HepG2 (cell line): ENCODE results near the gene PTPRO. TPM values are rescaled to one million over a fixed set of nuclear protein-coding genes. Genes with fewer than 3 reads are reported as not detected.

Experiments
- ATAC-seq: fragments of 200-7000 bp; cut with Tn5 transposase; 3 replicates; pipeline ENCODE4 v1.9.1; 2020; ENCODE audit warnings: mild to moderate bottlenecking, moderate library complexity
- BruUV-seq: library from RNA; stranded (reverse); fragments of 400-500 nt; replicated peaks from 2 replicates; lab custom pipeline; 2021; lab: Mats Ljungman, UMichigan
- CTCF ChIA-PET: fragments of 300-600 bp; formaldehyde crosslinking; extraction: SDS; loops from one replicate; lab custom pipeline; 2021; ENCODE audit warnings: low total read pairs, inconsistent platforms, low intra/inter-chr PET ratio; lab: Yijun Ruan, JAX
- POLR2A ChIA-PET: fragments of 350-600 bp; sonication (Branson Sonifier 250); formaldehyde crosslinking; loops from one replicate; lab custom pipeline; 2020; ENCODE audit warnings: antibody characterized with exemption, inconsistent platforms; lab: Yijun Ruan, JAX
- DNase-seq: peaks from one replicate; pipeline ENCODE4 v3.0.0-alpha.2; 2015; ENCODE audit warnings: low spot score
- FAIRE-seq: peaks from 3 replicates; lab custom pipeline; 2011; peaks lifted over from hg19 to GRCh38; lab: Jason Lieb, UNC
- H2AFZ ChIP-seq: one replicate; pipeline ENCODE4 v1.6.1; 2011; ENCODE audit warnings: low read length, inconsistent platforms
- H3K27ac ChIP-seq: fragments of 300-600 bp; 3 replicates; pipeline ENCODE4 v1.8.0; 2011; ENCODE audit warnings: mixed run types, mild to moderate bottlenecking, mixed read lengths, low read length, inconsistent platforms; ENCODE audit not compliant: insufficient read depth; ENCODE audit errors: extremely low read length
- H3K27me3 ChIP-seq, 2 experiments: fragments of 200-600 bp in 1 of 2; 2 replicates in 1 of 2; 3 replicates in 1 of 2; pipeline versions ENCODE4 v1.6.0 to v1.8.0; 2011; ENCODE audit warnings: low read length in 2 of 2, mild to moderate bottlenecking in 2 of 2, moderate library complexity in 2 of 2, inconsistent platforms in 1 of 2; ENCODE audit not compliant: insufficient read depth in 2 of 2, control insufficient read depth in 1 of 2
- H3K36me3 ChIP-seq, 2 experiments: fragments of 200-600 bp in 1 of 2; replicated peaks in 1 of 2; 2 replicates in 1 of 2; 3 replicates in 1 of 2; pipeline versions ENCODE4 v1.5.1 to v1.8.0; 2011; ENCODE audit warnings: low read length in 2 of 2, inconsistent platforms in 1 of 2; ENCODE audit not compliant: insufficient read depth in 2 of 2, control insufficient read depth in 1 of 2
- H3K4me1 ChIP-seq: 2 replicates; pipeline ENCODE4 v1.5.1; 2012; ENCODE audit warnings: low read length, inconsistent platforms; ENCODE audit not compliant: insufficient read depth
- H3K4me2 ChIP-seq: 2 replicates; pipeline ENCODE4 v1.6.0; 2011; ENCODE audit warnings: low read depth, low read length, inconsistent platforms
- H3K4me3 ChIP-seq, 3 experiments: fragments of 200-600 bp in 1 of 3; sonication (generic), shearing (Covaris generic) in 1 of 3; replicated peaks in 1 of 3; 2 replicates each; pipeline ENCODE4 v1.5.1; 2011 to 2016; ENCODE audit warnings: low read length in 3 of 3, inconsistent platforms in 2 of 3, low read depth in 2 of 3, mild to moderate bottlenecking in 2 of 3, control low read depth in 1 of 3, mixed read lengths in 1 of 3; ENCODE audit not compliant: insufficient read depth in 1 of 3
- H3K79me2 ChIP-seq: one replicate; pipeline ENCODE4 v1.6.1; 2011; ENCODE audit warnings: low read length, inconsistent platforms; ENCODE audit not compliant: insufficient read depth
- H3K9ac ChIP-seq: 2 replicates; pipeline ENCODE4 v1.6.0; 2011; ENCODE audit warnings: mild to moderate bottlenecking, low read depth, low read length, inconsistent platforms; ENCODE audit not compliant: insufficient read depth
- H3K9me3 ChIP-seq: 2 replicates; pipeline ENCODE4 v1.5.1; 2012; ENCODE audit warnings: mild to moderate bottlenecking, low read length
- H4K20me1 ChIP-seq: 2 replicates; pipeline ENCODE4 v1.6.0; 2011; ENCODE audit warnings: inconsistent platforms, mild to moderate bottlenecking, low read length, moderate library complexity; ENCODE audit not compliant: insufficient read depth
- CTCF ChIP-seq: sonication (generic); formaldehyde crosslinking; IDR thresholded peaks from 2 replicates; pipeline ENCODE4 v1.5.0; 2020; ENCODE audit warnings: mild to moderate bottlenecking, missing genetic modification reagents, moderate library complexity
- IRF9 ChIP-seq: sonication (generic); formaldehyde crosslinking; IDR thresholded peaks from 2 replicates; pipeline ENCODE4 v1.8.0; 2022; ENCODE audit warnings: missing genetic modification reagents, mild to moderate bottlenecking, borderline replicate concordance
- MAFK ChIP-seq, 2 experiments: IDR thresholded peaks in 1 of 2; conservative IDR thresholded peaks in 1 of 2; 2 replicates each; pipeline ENCODE4 v1.6.1; 2011; ENCODE audit warnings: improper control_type of control experiment in 2 of 2, low read length in 2 of 2
- MTF1 ChIP-seq: sonication (generic); formaldehyde crosslinking; IDR thresholded peaks from 2 replicates; pipeline ENCODE4 v1.5.0; 2020; ENCODE audit warnings: missing genetic modification reagents
- STAG1 ChIP-seq: sonication (generic); formaldehyde crosslinking; IDR thresholded peaks from 2 replicates; pipeline ENCODE4 v1.4.0; 2020; ENCODE audit warnings: missing genetic modification reagents
- ZBTB43 ChIP-seq: sonication (generic); formaldehyde crosslinking; conservative IDR thresholded peaks from 2 replicates; pipeline ENCODE4 v1.4.0; 2020; ENCODE audit warnings: missing genetic modification reagents
- ZNF703 ChIP-seq: sonication (generic); formaldehyde crosslinking; IDR thresholded peaks from 2 replicates; pipeline ENCODE4 v1.5.1; 2020; ENCODE audit warnings: missing genetic modification reagents, mild to moderate bottlenecking, moderate library complexity, borderline replicate concordance
- WGBS: methylation state at CpG from one replicate; pipeline ENCODE4 v1.1.6; 2017; ENCODE audit warnings: low lambda C conversion rate; 5-methylcytosine and 5-hydroxymethylcytosine counted together
- in situ Hi-C: cut with HindIII; loops from 2 replicates; pipeline ENCODE4 v1.10.0; 2017; ENCODE audit warnings: low pct_unique_long_range_greater_than_20kb; ENCODE audit not compliant: extremely low pct_ligation_motif_present
- intact Hi-C: fragments of 100-400 bp; cut with micrococcal nuclease; formaldehyde crosslinking; loops from one replicate; pipeline ENCODE4 v1.10.0; 2022; ENCODE audit not compliant: unreplicated experiment
- polyA plus RNA-seq, 8 experiments: library from polyadenylated mRNA; depleted of rRNA in 3 of 8; stranded (reverse) in 7 of 8; unstranded in 1 of 8; fragments of >200 nt; fragmentation: Illumina TruSeq in 4 of 8; extraction: Trizol in 4 of 8; gene quantifications; 2 replicates each; pipeline versions ENCODE4 v1.2.1 to v1.2.3, GENCODE V29; 2011 to 2016; ENCODE audit warnings: low read depth in 4 of 8, missing spikeins in 1 of 8, mixed read lengths in 1 of 8; ENCODE audit not compliant: insufficient read depth in 1 of 8
- total RNA-seq, 5 experiments: library from RNA; depleted of rRNA; stranded (reverse); fragments of >200 nt; fragmentation: Illumina TruSeq; extraction: Trizol; gene quantifications; 2 replicates each; pipeline ENCODE4 v1.2.3, GENCODE V29; 2016; ENCODE audit warnings: low read depth in 1 of 5

PTPRO gene
- total and polyA plus RNA-seq, 2 of the 13 experiments (the other 11 are each of a cell fraction or from before 2014, with no cell fraction given), result 0.04 TPM; not detected in 1

- Histone ChIP-seq H3K79me2 (no peaks in the 10 kb centered on the region), H4K20me1 (no peaks in the 10 kb centered on the region), H3K27ac (no peak overlapping the region), H3K4me1 (peaks cover 11% of the 10 kb centered on the region; the same call in 1 of the 2 replicates), H3K4me3 (peak overlapping the region in 1 of 3 experiments; percentile 20; a peak in 1 of 6 replicates), H3K9me3 (no peaks in the 10 kb centered on the region), H3K36me3 (no peaks in the 10 kb centered on the region), H3K27me3 (no peaks in the 10 kb centered on the region; a peak in 1 of 5 replicates), H3K4me2 (peak overlapping the region; percentile 53), H2AFZ (no peak overlapping the region), H3K9ac (no peak overlapping the region; the same call in 1 of the 2 replicates)
- 18% methylated on average over 1 of the region's 1 CpG for WGBS
- CTCF ChIA-PET, result no interaction called here
- intact Hi-C loops (no loop called here), in situ Hi-C loops (no loop called here)
- TF ChIP-seq ZBTB43 (CRISPR knock-in tag), result no peak
- no peak for TF ChIP-seq IRF9 (CRISPR knock-in tag)
- no peak for TF ChIP-seq MAFK (conservative IDR thresholded peaks at IDR 0.05 in 1 of 2, IDR thresholded peaks at IDR 0.05 in 1 of 2; ENCODE audit: low read length in 2 of 2)
- TF ChIP-seq STAG1 (CRISPR knock-in tag), result 0 out of 2 replicates have a peak, but pooled peaks have one; percentile 10
- peak; percentile 32; the same call in 1 of the 2 replicates for TF ChIP-seq CTCF (CRISPR knock-in tag)
- no peak for TF ChIP-seq MTF1 (CRISPR knock-in tag)
- no peak for TF ChIP-seq ZNF703 (CRISPR knock-in tag)
- DNase-seq (no peak), FAIRE-seq (no peak), ATAC-seq (peak; percentile 50; the same call in 2 of the 3 replicates)
- BruUV-seq, result no TSS peak
- POLR2A ChIA-PET, result no interaction called here
These were observed 258.1 kb downstream of the PTPRO start for GRCh38 chr12:15580431-15580830.
